ENCODE data around the gene CACNA1H. TPM values are rescaled to one million over a fixed set of nuclear protein-coding genes. Genes with fewer than 3 reads are reported as not detected.

The CACNA1H gene
- total and polyA plus RNA-seq, 2 donors (not counting 3 experiments of a cell fraction or from before 2014, with no cell fraction given): 0.03 TPM; not detected in 1

DNA sequence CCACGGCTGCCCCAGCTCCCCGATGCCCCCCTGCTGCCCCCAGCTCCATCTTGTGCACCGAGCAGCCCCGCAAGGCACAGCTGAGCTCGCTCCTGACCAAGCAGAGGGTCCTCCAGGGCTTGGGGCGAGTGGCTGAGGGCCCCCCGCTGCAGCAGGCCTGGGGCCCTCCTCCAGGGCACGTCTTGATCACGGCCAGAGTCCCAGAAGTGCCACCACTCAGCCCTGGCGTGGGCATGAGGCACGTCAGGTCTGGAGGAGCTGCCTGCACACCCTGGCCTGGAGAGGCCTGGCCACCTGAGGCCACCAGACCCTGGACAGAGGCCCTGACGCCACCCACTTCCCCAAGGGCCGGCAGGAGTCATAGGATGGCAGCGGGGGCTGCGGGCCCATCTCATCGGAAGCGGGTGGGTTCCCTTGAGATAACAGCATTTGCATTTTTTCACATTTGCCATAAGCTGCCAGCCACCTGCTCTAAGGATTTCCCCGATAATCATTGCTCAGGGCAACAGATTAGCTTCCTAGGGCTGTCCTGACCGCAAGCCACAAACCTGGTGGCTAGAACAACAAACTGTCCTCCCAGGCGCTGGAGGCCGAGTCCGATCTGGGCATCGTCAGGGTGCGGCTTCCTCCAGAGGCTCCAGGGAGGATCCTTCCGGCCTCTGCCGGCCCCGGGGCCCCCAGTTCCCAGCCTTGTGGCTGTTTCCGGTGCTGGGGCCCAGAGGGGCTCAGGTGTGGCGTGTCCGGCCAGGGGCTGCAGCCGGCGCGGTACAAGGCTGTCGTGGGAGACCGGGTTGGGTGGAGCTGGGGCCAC lies 32.9 kb upstream of the CACNA1H start:
- H3K4me3 ChIP-seq (replicated peaks in 1 of 3; ENCODE audit: insufficient read depth in 1 of 3, low read depth in 1 of 3, low read length in 3 of 3): no peak overlapping the region
- no TSS peak for BruUV-seq (replicated peaks)
- H3K4me1 ChIP-seq (ENCODE audit: control insufficient read depth, extremely low read depth, insufficient read depth, low read length): no peaks in the 10 kb centered on the region
- ChIA-PET CTCF (interaction anchor here (1.7 kb wide), 1 partner anchor 63 kb away, joined by 4 read pairs; no protein-coding TSS in a partner anchor), POLR2A (no interaction called here)
- no peaks in the 10 kb centered on the region for H3K79me2 ChIP-seq (ENCODE audit: control insufficient read depth, insufficient read depth, low read length)
- no peak overlapping the region for H3K9ac ChIP-seq (replicated peaks; ENCODE audit: extremely low read depth, insufficient read depth, low read length)
- H3K9me1 ChIP-seq (replicated peaks; ENCODE audit: control insufficient read depth, extremely low read depth, insufficient read depth, low read length): no peaks in the 10 kb centered on the region
- no peak overlapping the region for H3K4me2 ChIP-seq (ENCODE audit: insufficient read depth, low read length)
- no peak overlapping the region for H3K27ac ChIP-seq (ENCODE audit: insufficient read depth, low read depth, low read length)
- no peaks in the 10 kb centered on the region for H3K9me3 ChIP-seq (replicated peaks; ENCODE audit: control insufficient read depth, insufficient read depth, low read length)
- H2AFZ ChIP-seq (ENCODE audit: low read depth, low read length): no peak overlapping the region
- dilution Hi-C loops (cut with MboI; ENCODE audit: extremely low pct_ligation_motif_present, low sequenced_read_pairs): no loop called here
- TF ChIP-seq EZH2 (IDR thresholded peaks at IDR 0.05; ENCODE audit: borderline replicate concordance, low read depth, low read length, severe bottlenecking) (no peak), FOS (IDR thresholded peaks at IDR 0.05; ENCODE audit: borderline replicate concordance, insufficient read depth, low read length) (no peak)
- H4K20me1 ChIP-seq (replicated peaks; ENCODE audit: control insufficient read depth, extremely low read depth, insufficient read depth, low read length): no peaks in the 10 kb centered on the region
- FAIRE-seq (no peak), DNase-seq (ENCODE audit: low read depth, low spot score) (no peak)
- H3K27me3 ChIP-seq (ENCODE audit: control insufficient read depth in 2 of 2, insufficient read depth in 2 of 2, low read length in 2 of 2): no peaks in the 10 kb centered on the region
- intact Hi-C loops (cut with micrococcal nuclease): no loop called here
- H3K36me3 ChIP-seq (ENCODE audit: control insufficient read depth in 2 of 2, extremely low read depth in 1 of 2, insufficient read depth in 2 of 2, low read length in 2 of 2): no peaks in the 10 kb centered on the region

GRCh38 chr16:1120577-1120941 lies 32.3 kb upstream of the CACNA1H start:
- no peak overlapping the region for H3K4me3 ChIP-seq (replicated peaks in 1 of 3; ENCODE audit: insufficient read depth in 1 of 3, low read depth in 1 of 3, low read length in 3 of 3)

More at GRCh38 chr16:1120577-1120941, 32.3 kb upstream of the CACNA1H start:
- Histone ChIP-seq H3K9me1 (replicated peaks; ENCODE audit: control insufficient read depth, extremely low read depth, insufficient read depth, low read length) (no peaks in the 10 kb centered on the region), H3K4me2 (ENCODE audit: insufficient read depth, low read length) (no peak overlapping the region), H3K27ac (ENCODE audit: insufficient read depth, low read depth, low read length) (no peak overlapping the region), H4K20me1 (replicated peaks; ENCODE audit: control insufficient read depth, extremely low read depth, insufficient read depth, low read length) (no peaks in the 10 kb centered on the region), H3K9me3 (replicated peaks; ENCODE audit: control insufficient read depth, insufficient read depth, low read length) (no peaks in the 10 kb centered on the region), H3K9ac (replicated peaks; ENCODE audit: extremely low read depth, insufficient read depth, low read length) (no peak overlapping the region), H3K4me1 (ENCODE audit: control insufficient read depth, extremely low read depth, insufficient read depth, low read length) (no peaks in the 10 kb centered on the region), H3K79me2 (ENCODE audit: control insufficient read depth, insufficient read depth, low read length) (no peaks in the 10 kb centered on the region), H3K36me3 (ENCODE audit: control insufficient read depth in 2 of 2, extremely low read depth in 1 of 2, insufficient read depth in 2 of 2, low read length in 2 of 2) (no peaks in the 10 kb centered on the region), H3K27me3 (ENCODE audit: control insufficient read depth in 2 of 2, insufficient read depth in 2 of 2, low read length in 2 of 2) (no peaks in the 10 kb centered on the region), H2AFZ (ENCODE audit: low read depth, low read length) (no peak overlapping the region)
- DNase-seq (ENCODE audit: low read depth, low spot score) (no peak), FAIRE-seq (no peak)
- intact Hi-C loops (cut with micrococcal nuclease) (no loop called here), dilution Hi-C loops (cut with MboI; ENCODE audit: extremely low pct_ligation_motif_present, low sequenced_read_pairs) (no loop called here)
- POLR2A ChIA-PET: no interaction called here
- CTCF ChIA-PET: interaction anchor here (1.7 kb wide), 1 partner anchor 63 kb away, joined by 4 read pairs; no protein-coding TSS in a partner anchor
- no TSS peak for BruUV-seq (replicated peaks)
- no peak for TF ChIP-seq CTCF (IDR thresholded peaks at IDR 0.05; ENCODE audit: extremely low read depth in 1 of 2, insufficient read depth in 1 of 2, low read depth in 1 of 2, low read length in 2 of 2)
- TF ChIP-seq POLR2AphosphoS5 (IDR thresholded peaks at IDR 0.05; ENCODE audit: insufficient read depth, low read depth, low read length): no peak
- TF ChIP-seq MAX (IDR thresholded peaks at IDR 0.05; ENCODE audit: insufficient read depth, insufficient read length): no peak
- TF ChIP-seq MYC (IDR thresholded peaks at IDR 0.05; ENCODE audit: low read depth, low read length): no peak

Measured in endothelial cell of umbilical vein (primary cell).